GM19023 (cell line): ENCODE results near the gene ZBTB4.
"Not testable (repeated sequence)": the region's sequence is repeated elsewhere in the genome, so short reads cannot be mapped to it uniquely, and the experiment has no call there.

Source experiments
- ATAC-seq: cut with Tn5 transposase; IDR thresholded peaks from one replicate; pipeline ENCODE4 v1.9.1; 2021; ENCODE audit warnings: mild to moderate bottlenecking, moderate library complexity; ENCODE audit not compliant: unreplicated experiment

The ZBTB4 gene

DNA sequence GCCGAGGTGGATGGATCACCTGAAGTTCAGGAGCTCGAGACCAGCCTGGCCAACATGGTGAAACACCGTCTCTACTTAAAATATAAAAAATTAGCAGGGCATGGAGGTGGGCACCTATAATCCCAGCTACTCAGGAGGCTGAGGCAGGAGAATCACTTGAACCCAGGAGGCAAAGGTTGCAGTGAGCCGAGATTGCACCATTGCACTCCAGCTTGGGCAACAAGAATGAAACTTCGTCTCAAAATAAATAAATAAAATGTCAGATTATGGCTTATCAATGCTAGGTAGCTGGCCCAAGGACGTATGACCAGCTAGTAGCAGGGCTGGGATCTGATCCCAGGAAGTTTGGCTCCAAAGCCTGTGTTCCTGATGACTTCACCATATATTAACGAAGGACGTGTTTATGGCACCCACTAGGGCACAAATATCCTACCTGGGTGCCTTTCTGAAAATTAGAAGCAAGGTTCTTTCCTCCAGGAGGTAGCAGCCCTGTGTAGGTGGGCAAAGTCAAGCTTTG lies 8.9 kb downstream of the ZBTB4 start:
- not testable (repeated sequence) for ATAC-seq

- ATAC-seq, result not testable (repeated sequence)
Observed at GRCh38 chr17:7469843-7470242, 9.6 kb downstream of the ZBTB4 start.

- no peak for ATAC-seq
Observed at GRCh38 chr17:7468804-7469389, 10.5 kb downstream of the ZBTB4 start.

DNA sequence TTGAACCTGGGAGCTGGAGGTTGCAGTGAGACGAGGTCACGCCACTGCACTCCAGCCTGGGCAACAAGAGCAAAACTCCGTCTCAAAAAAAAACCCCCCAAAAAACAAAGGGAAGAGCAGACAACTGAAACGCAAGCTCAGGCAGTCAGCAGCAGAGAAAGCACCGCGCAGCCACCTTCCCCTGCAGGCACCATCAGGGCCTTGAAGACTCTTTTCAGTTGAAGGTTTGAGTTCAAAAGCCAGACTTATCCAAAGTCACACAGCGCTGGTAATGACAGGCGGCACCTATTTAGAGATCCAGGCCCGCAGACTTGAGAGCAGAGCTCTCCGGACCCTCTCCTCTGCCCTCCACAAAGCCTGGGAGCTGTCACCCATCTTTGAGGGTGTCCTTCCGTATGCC lies 11.1 kb downstream of the ZBTB4 start:
- no peak for ATAC-seq

DNA sequence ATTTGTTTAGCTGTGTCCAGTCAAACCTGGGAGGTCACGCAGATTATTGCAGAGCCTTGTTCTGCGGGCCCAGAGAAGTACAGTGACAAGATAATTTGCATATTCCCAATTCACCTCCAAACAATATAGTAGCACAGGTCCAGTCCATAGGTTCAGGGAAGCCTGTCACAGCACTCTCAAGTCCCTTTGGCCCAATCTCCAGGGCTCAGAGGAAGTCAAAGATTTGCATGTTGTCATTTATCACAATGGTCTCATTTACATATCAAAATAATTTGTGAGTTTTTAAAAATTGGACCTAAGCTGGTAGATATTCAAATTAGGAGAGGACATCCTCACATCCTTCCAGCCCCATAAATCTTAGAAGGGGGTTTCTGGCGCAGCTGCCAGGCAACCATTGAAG lies 11.9 kb downstream of the ZBTB4 start:
- ATAC-seq, result no peak

- ATAC-seq, result no peak
Observed at GRCh38 chr17:7466639-7467341, 12.6 kb downstream of the ZBTB4 start.

DNA sequence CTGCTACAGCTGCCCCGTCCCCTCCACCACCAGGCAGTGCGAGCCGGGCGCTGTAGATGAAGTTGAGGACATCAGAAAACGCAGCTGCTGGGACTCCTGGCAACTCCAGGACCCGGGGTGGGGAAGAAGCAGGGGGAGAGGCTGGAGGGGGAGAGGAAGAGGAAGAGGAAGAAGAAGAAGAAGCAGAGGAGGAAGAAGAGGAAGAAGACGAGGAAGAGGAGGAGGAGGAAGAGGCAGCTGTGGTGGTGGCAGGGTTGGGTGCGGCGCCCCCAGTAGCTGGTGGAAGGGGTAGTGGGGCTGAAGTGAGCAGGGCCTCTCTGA lies 13.2 kb downstream of the ZBTB4 start:
- ATAC-seq, result no peak

- no peak for ATAC-seq
Observed at GRCh38 chr17:7465597-7466275, 13.7 kb downstream of the ZBTB4 start.

DNA sequence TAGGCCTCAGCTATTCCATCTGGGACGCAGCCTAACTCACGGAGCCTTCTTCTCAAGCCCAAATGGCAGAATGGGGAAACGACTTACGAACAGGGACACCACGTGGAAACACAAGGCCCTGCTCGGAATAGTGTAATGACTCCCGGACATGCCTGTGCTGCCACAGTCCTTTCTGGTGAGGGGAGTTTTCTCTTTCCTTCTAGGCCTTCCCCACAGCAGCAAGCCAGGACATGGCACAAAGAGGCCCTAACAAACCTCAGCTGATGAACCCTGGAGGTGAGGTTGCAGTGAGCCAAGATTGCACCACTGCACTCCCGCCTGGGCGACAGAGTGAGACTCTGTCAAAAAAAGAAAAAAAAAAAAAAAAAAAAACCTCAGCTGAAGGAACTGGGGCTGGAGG lies 15.3 kb downstream of the ZBTB4 start:
- no peak for ATAC-seq

- no peak for ATAC-seq
Observed at GRCh38 chr17:7463372-7463846, 16.0 kb downstream of the ZBTB4 start.

- ATAC-seq, result no peak
Observed at GRCh38 chr17:7462474-7463371, 16.7 kb downstream of the ZBTB4 start.

GRCh38 chr17:7460850-7461660 lies 18.4 kb downstream of the ZBTB4 start:
- no peak for ATAC-seq

GRCh38 chr17:7459961-7460545 lies 19.4 kb downstream of the ZBTB4 start:
- ATAC-seq, result no peak

DNA sequence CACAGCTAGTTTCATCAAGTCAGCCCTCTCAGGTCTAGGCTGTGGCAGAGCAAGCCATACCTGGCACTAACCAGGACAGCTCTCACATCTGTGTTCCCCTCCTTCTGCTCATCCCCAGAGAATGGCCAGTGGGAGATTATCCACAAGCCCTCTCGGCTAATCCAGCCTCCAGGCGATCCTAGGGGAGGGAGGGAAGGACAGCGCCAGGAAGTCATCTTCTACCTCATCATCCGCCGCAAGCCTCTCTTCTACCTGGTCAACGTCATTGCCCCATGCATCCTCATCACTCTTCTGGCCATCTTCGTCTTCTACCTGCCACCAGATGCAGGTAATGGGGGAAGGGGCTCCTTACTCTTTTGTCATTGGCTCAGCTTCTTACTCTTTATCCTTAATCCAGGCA lies 31.0 kb downstream of the ZBTB4 start:
- ATAC-seq, result no peak

DNA sequence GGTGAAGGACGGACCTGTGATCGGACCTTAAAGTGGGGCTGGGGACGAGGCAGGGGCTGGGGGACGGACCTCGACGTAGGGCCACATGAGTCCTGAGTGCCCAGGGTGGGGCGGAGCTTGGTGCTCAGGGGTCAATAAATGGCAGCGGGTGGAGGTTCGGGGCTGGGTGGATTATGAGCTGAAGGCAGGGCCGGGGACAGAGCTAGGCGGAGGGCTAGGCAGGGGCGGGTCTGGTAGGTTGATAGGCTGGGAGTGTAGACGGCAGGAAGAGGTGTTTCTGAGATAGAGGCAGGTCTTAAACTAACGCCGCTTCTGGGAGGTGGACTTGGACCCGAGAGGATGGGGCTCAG lies 33.8 kb downstream of the ZBTB4 start:
- ATAC-seq, result peak; percentile 29

- peak; percentile 50 for ATAC-seq
Observed at GRCh38 chr17:7444682-7445618, 34.5 kb downstream of the ZBTB4 start, which contains the start of gene CHRNB1. Gene CHRNB1 (plus strand): TSS chr17:7445061. CDS start chr17:7445128, 67 bp downstream.

- ATAC-seq, result no peak
Observed at GRCh38 chr17:7443499-7444485, 35.6 kb downstream of the ZBTB4 start.

DNA sequence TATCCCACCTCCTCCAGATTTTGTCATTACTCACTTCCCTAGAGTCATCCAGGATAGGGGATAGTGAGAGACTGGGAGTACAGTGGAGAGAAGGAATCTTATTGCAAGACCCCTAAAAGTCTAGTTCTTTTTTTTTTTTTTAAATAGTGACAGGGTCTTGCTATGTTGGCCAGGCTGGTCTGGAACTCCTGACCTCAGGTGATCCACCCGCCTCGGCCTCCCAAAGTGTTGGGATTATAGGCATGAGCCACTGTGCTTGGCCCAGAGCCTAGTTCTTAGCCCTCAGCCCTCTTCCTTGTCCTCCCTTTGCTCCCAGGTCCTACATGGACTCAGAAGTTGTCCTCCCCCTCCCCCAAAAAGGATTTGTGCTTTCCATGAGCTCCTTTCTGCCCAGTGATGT lies 37.3 kb downstream of the ZBTB4 start:
- no peak for ATAC-seq
